AG09319 (cell line): ENCODE results near the gene IGF1R.

Source experiments
- DNase-seq: peaks from one replicate; pipeline ENCODE4 v3.0.0-alpha.2; 2010; ENCODE audit warnings: low read depth; ENCODE audit errors: extremely low read depth
- CTCF ChIP-seq: IDR thresholded peaks from 2 replicates; pipeline ENCODE4 v1.5.1; 2011; ENCODE audit warnings: low read depth, mild to moderate bottlenecking, inconsistent platforms, low read length, moderate library complexity

Gene IGF1R

GRCh38 chr15:98955961-98956723 lies 307.8 kb downstream of the IGF1R start:
- no peak for TF ChIP-seq CTCF
- DNase-seq: no peak

DNA sequence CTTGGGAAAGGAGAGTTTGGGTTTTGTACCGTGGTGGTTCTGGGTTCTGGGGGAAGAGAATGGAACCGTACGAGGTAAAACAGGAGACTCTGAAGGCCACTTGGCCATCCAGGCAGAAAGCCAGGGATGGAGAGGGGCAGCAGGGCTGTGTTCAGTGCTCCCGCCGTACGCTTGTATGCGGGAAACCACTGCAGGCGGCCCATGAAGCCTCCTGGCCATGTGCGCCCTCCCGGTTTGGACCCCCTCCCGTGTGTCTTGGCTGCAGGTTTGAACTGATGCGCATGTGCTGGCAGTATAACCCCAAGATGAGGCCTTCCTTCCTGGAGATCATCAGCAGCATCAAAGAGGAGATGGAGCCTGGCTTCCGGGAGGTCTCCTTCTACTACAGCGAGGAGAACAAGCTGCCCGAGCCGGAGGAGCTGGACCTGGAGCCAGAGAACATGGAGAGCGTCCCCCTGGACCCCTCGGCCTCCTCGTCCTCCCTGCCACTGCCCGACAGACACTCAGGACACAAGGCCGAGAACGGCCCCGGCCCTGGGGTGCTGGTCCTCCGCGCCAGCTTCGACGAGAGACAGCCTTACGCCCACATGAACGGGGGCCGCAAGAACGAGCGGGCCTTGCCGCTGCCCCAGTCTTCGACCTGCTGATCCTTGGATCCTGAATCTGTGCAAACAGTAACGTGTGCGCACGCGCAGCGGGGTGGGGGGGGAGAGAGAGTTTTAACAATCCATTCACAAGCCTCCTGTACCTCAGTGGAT lies 308.6 kb downstream of the IGF1R start:
- TF ChIP-seq CTCF: no peak
- DNase-seq: no peak

DNA sequence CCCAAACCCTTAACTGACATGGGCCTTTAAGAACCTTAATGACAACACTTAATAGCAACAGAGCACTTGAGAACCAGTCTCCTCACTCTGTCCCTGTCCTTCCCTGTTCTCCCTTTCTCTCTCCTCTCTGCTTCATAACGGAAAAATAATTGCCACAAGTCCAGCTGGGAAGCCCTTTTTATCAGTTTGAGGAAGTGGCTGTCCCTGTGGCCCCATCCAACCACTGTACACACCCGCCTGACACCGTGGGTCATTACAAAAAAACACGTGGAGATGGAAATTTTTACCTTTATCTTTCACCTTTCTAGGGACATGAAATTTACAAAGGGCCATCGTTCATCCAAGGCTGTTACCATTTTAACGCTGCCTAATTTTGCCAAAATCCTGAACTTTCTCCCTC lies 309.3 kb downstream of the IGF1R start:
- no peak for DNase-seq
- no peak for TF ChIP-seq CTCF

DNA sequence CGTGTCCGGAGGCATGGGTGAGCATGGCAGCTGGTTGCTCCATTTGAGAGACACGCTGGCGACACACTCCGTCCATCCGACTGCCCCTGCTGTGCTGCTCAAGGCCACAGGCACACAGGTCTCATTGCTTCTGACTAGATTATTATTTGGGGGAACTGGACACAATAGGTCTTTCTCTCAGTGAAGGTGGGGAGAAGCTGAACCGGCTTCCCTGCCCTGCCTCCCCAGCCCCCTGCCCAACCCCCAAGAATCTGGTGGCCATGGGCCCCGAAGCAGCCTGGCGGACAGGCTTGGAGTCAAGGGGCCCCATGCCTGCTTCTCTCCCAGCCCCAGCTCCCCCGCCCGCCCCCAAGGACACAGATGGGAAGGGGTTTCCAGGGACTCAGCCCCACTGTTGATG lies 309.7 kb downstream of the IGF1R start:
- TF ChIP-seq CTCF: no peak
- no peak for DNase-seq

GRCh38 chr15:98958918-98959639 lies 310.7 kb downstream of the IGF1R start:
- no peak for TF ChIP-seq CTCF
- no peak for DNase-seq

DNA sequence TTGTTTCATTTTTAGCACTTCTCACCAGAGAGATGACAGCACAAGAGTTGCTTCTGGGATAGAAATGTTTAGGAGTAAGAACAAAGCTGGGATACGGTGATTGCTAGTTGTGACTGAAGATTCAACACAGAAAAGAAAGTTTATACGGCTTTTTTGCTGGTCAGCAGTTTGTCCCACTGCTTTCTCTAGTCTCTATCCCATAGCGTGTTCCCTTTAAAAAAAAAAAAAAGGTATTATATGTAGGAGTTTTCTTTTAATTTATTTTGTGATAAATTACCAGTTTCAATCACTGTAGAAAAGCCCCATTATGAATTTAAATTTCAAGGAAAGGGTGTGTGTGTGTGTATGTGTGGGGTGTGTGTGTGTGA lies 311.3 kb downstream of the IGF1R start:
- no peak for DNase-seq

More for the DNA sequence above, 311.3 kb downstream of the IGF1R start:
- TF ChIP-seq CTCF: no peak
